Esophagus muscularis mucosa (tissue), 3 donors: ENCODE results near the gene CXCL12.

Source experiments
- EP300 ChIP-seq: sonication (generic); formaldehyde crosslinking; IDR thresholded peaks from one replicate; pipeline ENCODE4 v1.6.1; 2017; ENCODE audit warnings: antibody characterized with exemption
- POLR2AphosphoS5 ChIP-seq, 2 donors: sonication (generic); formaldehyde crosslinking; IDR thresholded peaks; one replicate each; pipeline ENCODE4 v1.6.1; 2017; ENCODE audit warnings: antibody characterized with exemption in 2 of 2

DNA sequence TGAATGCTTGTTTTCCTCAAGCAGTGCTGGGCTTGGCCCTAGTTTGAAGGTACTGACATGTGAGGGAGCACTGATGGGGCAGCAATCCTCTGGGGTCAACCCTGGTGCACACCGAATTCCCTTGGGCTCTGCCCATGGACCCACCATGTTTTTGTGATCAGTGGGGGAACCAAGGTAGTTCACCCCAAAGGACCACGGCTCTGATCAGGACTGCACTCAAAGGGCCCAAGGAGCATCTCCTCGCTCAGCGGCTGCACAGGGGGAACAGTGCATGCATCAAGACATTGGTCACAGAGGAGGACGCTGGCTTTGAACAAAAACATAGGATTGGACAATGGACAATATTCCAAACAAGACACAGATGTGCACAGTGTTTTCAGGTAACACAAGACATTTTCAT is 12.7 kb downstream of the CXCL12 start:
- TF ChIP-seq POLR2AphosphoS5 (IDR thresholded peaks at IDR 0.05) (no peak), EP300 (no peak)
